ENCODE results near the gene ALG14.
A peak's percentile ranks its signal among the peaks of the same experiment; 100 is the strongest.
"Not testable (repeated sequence)": the region's sequence is repeated elsewhere in the genome, so short reads cannot be mapped to it uniquely, and the experiment has no call there.

The ALG14 gene

GRCh38 chr1:95072532-95073419, at the start of gene ALG14:
ALG14 (minus strand) TSS chr1:95072951; CDS start chr1:95072898, 53 bp downstream.
- peak; percentile 74 to 93 for DNase-seq

GRCh38 chr1:95122151-95122697, 49.5 kb upstream of the ALG14 start:
- DNase-seq, result no peak

- DNase-seq, result no peak
Observed at GRCh38 chr1:95119273-95119672, 46.5 kb upstream of the ALG14 start.

GRCh38 chr1:95118710-95119109, 46.0 kb upstream of the ALG14 start:
- no peak for DNase-seq

GRCh38 chr1:95118067-95118499, 45.3 kb upstream of the ALG14 start:
- no peak for DNase-seq

- DNase-seq, result peak in 1 of 2 experiments; percentile 15
Observed at GRCh38 chr1:95117207-95118066, 44.7 kb upstream of the ALG14 start, which contains the start of gene TLCD4. TLCD4 (plus strand) TSS chr1:95117355; CDS start chr1:95143902, 26,547 bp downstream.

- peak; percentile 22 to 54 for DNase-seq
Observed at GRCh38 chr1:95116580-95117206, 43.9 kb upstream of the ALG14 start.

GRCh38 chr1:95115708-95116137, 43.0 kb upstream of the ALG14 start:
- no peak for DNase-seq

GRCh38 chr1:95113684-95114083, 40.9 kb upstream of the ALG14 start:
- DNase-seq, result no peak

- no peak for DNase-seq
Observed at GRCh38 chr1:95111014-95111413, 38.3 kb upstream of the ALG14 start.

- DNase-seq, result no peak
Observed at GRCh38 chr1:95108792-95109191, 36.0 kb upstream of the ALG14 start.

GRCh38 chr1:95098196-95098595, 25.4 kb upstream of the ALG14 start:
- no peak for DNase-seq

GRCh38 chr1:95097426-95097825, 24.7 kb upstream of the ALG14 start:
- no peak for DNase-seq

GRCh38 chr1:95096218-95096841, 23.6 kb upstream of the ALG14 start:
- DNase-seq, result no peak

GRCh38 chr1:95095833-95096217, 23.1 kb upstream of the ALG14 start:
- DNase-seq, result no peak

- DNase-seq, result no peak
Observed at GRCh38 chr1:95094923-95095322, 22.2 kb upstream of the ALG14 start.

- DNase-seq, result no peak
Observed at GRCh38 chr1:95093296-95093695, 20.5 kb upstream of the ALG14 start.

GRCh38 chr1:95092891-95093290, 20.1 kb upstream of the ALG14 start:
- not testable (repeated sequence) for DNase-seq

GRCh38 chr1:95091290-95091689, 18.5 kb upstream of the ALG14 start:
- not testable (repeated sequence) for DNase-seq

- no peak for DNase-seq
Observed at GRCh38 chr1:95089650-95090287, 17.0 kb upstream of the ALG14 start.

- no peak for DNase-seq
Observed at GRCh38 chr1:95088303-95088702, 15.6 kb upstream of the ALG14 start.
